IPS DF 6.9 (cell line): Measurements from ENCODE around the gene VIPR2.

Experiments used
- DNase-seq: peaks from one replicate; pipeline ENCODE4 v3.0.0-alpha.2; 2013; ENCODE audit warnings: low read depth, low spot score
- H3K27ac ChIP-seq: one replicate; pipeline ENCODE4 v1.5.1; 2013; ENCODE audit warnings: low read length, control low read depth
- H3K27me3 ChIP-seq: 2 replicates; pipeline ENCODE4 v1.6.1; 2013; ENCODE audit warnings: mild to moderate bottlenecking, low read length; ENCODE audit not compliant: control insufficient read depth, insufficient read depth
- H3K36me3 ChIP-seq: 2 replicates; pipeline ENCODE4 v1.6.1; 2013; ENCODE audit warnings: low read length; ENCODE audit not compliant: control insufficient read depth, insufficient read depth
- H3K4me1 ChIP-seq: 2 replicates; pipeline ENCODE4 v1.6.1; 2013; ENCODE audit warnings: low read length; ENCODE audit not compliant: control insufficient read depth, insufficient read depth
- H3K4me3 ChIP-seq: 2 replicates; pipeline ENCODE4 v1.5.1; 2013; ENCODE audit warnings: mild to moderate bottlenecking, low read length
- H3K9me3 ChIP-seq: 2 replicates; pipeline ENCODE4 v1.6.1; 2013; ENCODE audit warnings: low read length, inconsistent platforms; ENCODE audit not compliant: control insufficient read depth, insufficient read depth
- WGBS: extraction: QIAGEN DNeasy Blood & Tissue Kit; methylation state at CpG from one replicate; pipeline ENCODE4 v1.1.7; 2013; ENCODE audit warnings: mixed read lengths, missing lambda C conversion rate; ENCODE audit not compliant: insufficient read length, insufficient coverage; 5-methylcytosine and 5-hydroxymethylcytosine counted together

The VIPR2 gene

GRCh38 chr7:159039716-159040115 lies 105.0 kb downstream of the VIPR2 start:
- H3K27ac ChIP-seq = no peak overlapping the region
- no peak overlapping the region for H3K4me3 ChIP-seq
- no peak for DNase-seq
- no peaks in the 10 kb centered on the region for H3K36me3 ChIP-seq
- no peaks in the 10 kb centered on the region for H3K9me3 ChIP-seq
- no peaks in the 10 kb centered on the region for H3K27me3 ChIP-seq
- peaks cover 3% of the 10 kb centered on the region; the same call in 1 of the 2 replicates for H3K4me1 ChIP-seq
- WGBS = no CpG with 5 or more reads among the region's 14 CpGs

- Histone ChIP-seq H3K27ac (no peak overlapping the region), H3K27me3 (no peaks in the 10 kb centered on the region)
- WGBS = no CpG with 5 or more reads among the region's 10 CpGs
Measured at GRCh38 chr7:159038066-159038465, 106.6 kb downstream of the VIPR2 start.

DNA sequence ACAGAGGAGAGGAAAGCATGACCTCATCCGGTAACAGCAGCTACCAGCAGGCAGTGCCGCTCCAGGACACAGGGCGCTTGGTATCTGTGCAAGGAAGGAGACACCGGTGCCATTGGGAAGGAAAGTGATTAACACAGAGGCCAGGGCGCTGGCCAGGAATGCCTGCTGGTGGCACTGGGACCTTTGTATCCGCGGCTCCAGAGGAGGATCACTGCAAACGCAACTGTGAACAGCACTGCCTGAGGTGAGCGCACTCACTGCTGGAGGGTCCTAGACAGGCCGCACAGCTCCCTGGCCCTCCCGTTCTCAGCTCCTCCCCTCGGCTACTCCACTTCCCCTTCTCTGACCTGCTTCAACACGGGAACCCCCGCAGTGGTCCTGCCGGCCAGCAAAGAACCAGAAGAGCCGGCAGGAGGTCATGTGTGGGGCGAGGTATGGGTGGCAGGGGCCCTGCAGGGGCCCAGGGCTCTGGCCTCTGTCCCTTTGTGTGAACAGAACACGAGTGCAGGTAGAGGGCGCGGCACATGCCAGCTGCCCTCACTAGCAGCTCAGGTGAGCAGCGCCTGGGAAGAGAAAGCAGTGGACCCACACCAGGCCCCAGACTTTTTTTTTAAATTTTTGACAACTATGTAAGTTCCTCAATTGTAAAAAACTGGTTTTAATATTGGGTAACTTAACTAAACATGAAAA lies 107.6 kb downstream of the VIPR2 start:
- no CpG with 5 or more reads among the region's 21 CpGs for WGBS

More at GRCh38 chr7:159038066-159038465, 106.6 kb downstream of the VIPR2 start:
- Histone ChIP-seq H3K4me1 (peaks cover 3% of the 10 kb centered on the region; the same call in 1 of the 2 replicates), H3K36me3 (no peaks in the 10 kb centered on the region), H3K4me3 (no peak overlapping the region), H3K9me3 (no peaks in the 10 kb centered on the region)
- DNase-seq = no peak

GRCh38 chr7:159035571-159036073 lies 109.0 kb downstream of the VIPR2 start:
- H3K4me1 ChIP-seq = peaks cover 6% of the 10 kb centered on the region; the same call in 1 of the 2 replicates
- no peak overlapping the region for H3K27ac ChIP-seq
- no peaks in the 10 kb centered on the region for H3K36me3 ChIP-seq
- no peaks in the 10 kb centered on the region for H3K9me3 ChIP-seq
- no peak for DNase-seq
- no peak overlapping the region for H3K4me3 ChIP-seq
- WGBS = no CpG with 5 or more reads among the region's 21 CpGs
- no peaks in the 10 kb centered on the region for H3K27me3 ChIP-seq

More for the DNA sequence above, 107.6 kb downstream of the VIPR2 start:
- H3K4me1 ChIP-seq = peaks cover 3% of the 10 kb centered on the region; the same call in 1 of the 2 replicates
- H3K36me3 ChIP-seq = no peaks in the 10 kb centered on the region
- H3K27ac ChIP-seq = no peak overlapping the region
- no peak for DNase-seq
- H3K4me3 ChIP-seq = no peak overlapping the region
- H3K9me3 ChIP-seq = no peaks in the 10 kb centered on the region
- H3K27me3 ChIP-seq = no peaks in the 10 kb centered on the region

GRCh38 chr7:159034988-159035387 lies 109.7 kb downstream of the VIPR2 start:
- no peak overlapping the region for H3K4me3 ChIP-seq
- no peaks in the 10 kb centered on the region for H3K27me3 ChIP-seq
- DNase-seq = no peak
- peaks cover 6% of the 10 kb centered on the region; the same call in 1 of the 2 replicates for H3K4me1 ChIP-seq
- WGBS = no CpG with 5 or more reads among the region's 9 CpGs
- no peaks in the 10 kb centered on the region for H3K9me3 ChIP-seq
- H3K27ac ChIP-seq = no peak overlapping the region
- no peaks in the 10 kb centered on the region for H3K36me3 ChIP-seq

DNA sequence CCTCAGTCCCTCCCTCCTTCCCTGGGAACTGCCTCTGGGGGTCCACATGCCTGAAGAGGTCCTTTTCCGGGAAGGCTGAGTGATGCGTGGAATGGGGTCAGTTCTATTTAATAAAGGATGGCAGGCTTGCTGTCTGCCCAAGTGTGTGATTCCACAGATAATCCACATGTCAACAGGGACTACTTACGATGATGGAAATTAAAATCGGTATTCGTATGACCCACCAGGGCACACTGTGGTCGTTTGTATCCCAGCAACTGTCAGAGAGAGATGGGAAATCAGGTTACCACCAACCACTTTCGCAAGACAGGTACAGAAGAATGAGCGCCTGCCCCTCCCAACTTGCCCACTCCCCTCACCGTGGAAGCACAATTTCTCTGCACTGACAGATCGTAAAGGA lies 110.3 kb downstream of the VIPR2 start:
- H3K4me3 ChIP-seq = no peak overlapping the region

GRCh38 chr7:159033956-159034355 lies 110.7 kb downstream of the VIPR2 start:
- Histone ChIP-seq H3K36me3 (no peaks in the 10 kb centered on the region), H3K4me3 (no peak overlapping the region), H3K9me3 (no peaks in the 10 kb centered on the region), H3K27ac (no peak overlapping the region), H3K4me1 (peaks cover 6% of the 10 kb centered on the region; the same call in 1 of the 2 replicates), H3K27me3 (no peaks in the 10 kb centered on the region)
- WGBS = no CpG with 5 or more reads among the region's 16 CpGs
- DNase-seq = no peak

More for the DNA sequence above, 110.3 kb downstream of the VIPR2 start:
- Histone ChIP-seq H3K27me3 (no peaks in the 10 kb centered on the region), H3K4me1 (peaks cover 6% of the 10 kb centered on the region; the same call in 1 of the 2 replicates), H3K9me3 (no peaks in the 10 kb centered on the region), H3K27ac (no peak overlapping the region), H3K36me3 (no peaks in the 10 kb centered on the region)
- no peak for DNase-seq
- WGBS = no CpG with 5 or more reads among the region's 10 CpGs

DNA sequence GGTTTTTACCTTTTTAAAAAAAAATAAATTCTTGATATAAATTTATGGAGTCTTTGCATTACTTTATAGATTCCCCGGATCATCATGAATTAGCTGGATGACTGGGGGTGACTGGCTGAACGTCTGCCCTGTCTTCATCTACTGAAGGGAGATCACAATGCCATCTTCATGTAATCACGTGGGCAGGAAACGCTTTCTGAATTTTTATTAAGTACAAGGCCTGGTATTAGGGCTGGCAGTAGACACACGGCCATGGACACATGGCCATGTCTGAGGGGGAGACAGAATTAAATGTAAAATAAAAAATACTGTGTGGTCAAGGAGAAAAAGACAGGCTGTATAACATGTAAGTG lies 111.2 kb downstream of the VIPR2 start:
- Histone ChIP-seq H3K27me3 (no peaks in the 10 kb centered on the region), H3K4me3 (no peak overlapping the region), H3K9me3 (no peaks in the 10 kb centered on the region), H3K27ac (no peak overlapping the region), H3K4me1 (peaks cover 6% of the 10 kb centered on the region; the same call in 1 of the 2 replicates), H3K36me3 (no peaks in the 10 kb centered on the region)
- no CpG with 5 or more reads among the region's 5 CpGs for WGBS
- DNase-seq = no peak

DNA sequence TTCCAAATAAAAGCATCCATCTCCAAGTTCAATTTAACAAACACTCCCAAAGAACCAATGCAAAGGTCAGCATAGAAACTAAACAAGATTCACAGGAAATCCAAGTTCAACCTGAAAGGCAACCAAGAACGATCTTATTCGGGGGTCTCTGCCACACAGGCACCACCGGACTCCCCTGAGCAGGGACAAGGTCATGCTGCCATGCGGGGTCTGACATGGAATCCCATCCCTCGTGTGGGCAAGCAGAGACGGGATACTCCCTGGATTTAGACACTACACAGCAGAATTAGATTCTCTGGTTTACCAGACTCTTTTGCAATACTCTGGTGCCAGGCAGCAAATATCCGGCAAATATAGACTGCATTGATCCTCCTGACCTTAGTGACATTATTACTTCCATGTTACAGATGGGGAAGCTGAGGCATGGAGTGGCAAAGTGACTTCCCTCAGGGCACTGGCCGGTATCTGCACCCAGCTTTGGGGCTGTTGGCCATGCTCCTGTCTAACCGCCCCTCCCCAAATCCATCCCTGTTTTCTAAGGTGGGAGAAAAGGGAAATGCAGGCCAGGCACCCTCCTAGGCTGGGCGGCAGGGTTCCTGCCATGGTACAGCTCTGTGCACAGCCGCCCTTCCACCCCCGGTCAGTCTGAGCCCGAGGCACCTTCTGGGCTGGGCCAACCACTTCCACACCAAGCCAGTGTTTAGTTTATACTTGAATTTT lies 111.8 kb downstream of the VIPR2 start:
- Histone ChIP-seq H3K9me3 (no peaks in the 10 kb centered on the region), H3K27ac (no peak overlapping the region), H3K27me3 (no peaks in the 10 kb centered on the region), H3K36me3 (no peaks in the 10 kb centered on the region), H3K4me3 (no peak overlapping the region), H3K4me1 (peaks cover 6% of the 10 kb centered on the region; the same call in 1 of the 2 replicates)
- no CpG with 5 or more reads among the region's 13 CpGs for WGBS
- DNase-seq = no peak

DNA sequence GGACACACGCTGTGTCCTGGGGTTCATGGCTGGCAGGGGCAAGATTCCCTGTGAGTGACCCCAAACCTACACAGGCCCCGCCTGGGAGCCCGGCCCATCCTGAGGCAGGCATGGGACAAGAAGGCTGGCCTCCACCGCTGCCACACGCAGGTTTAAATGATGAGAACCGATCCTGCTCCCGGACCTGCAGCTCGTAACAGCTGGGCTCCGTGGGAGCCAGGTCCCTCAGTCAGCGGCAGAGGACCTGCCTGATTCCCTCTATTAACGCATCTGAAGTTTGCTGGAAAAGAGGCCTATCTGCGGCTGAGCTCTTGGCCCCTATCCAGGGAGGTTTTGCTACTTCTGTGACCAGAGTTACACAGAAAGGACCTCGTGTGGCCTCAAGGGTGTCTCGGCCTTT lies 112.3 kb downstream of the VIPR2 start:
- Histone ChIP-seq H3K27me3 (no peaks in the 10 kb centered on the region), H3K9me3 (no peaks in the 10 kb centered on the region), H3K4me1 (peaks cover 6% of the 10 kb centered on the region; the same call in 1 of the 2 replicates), H3K27ac (no peak overlapping the region), H3K36me3 (no peaks in the 10 kb centered on the region), H3K4me3 (no peak overlapping the region)
- no peak for DNase-seq
- WGBS = no CpG with 5 or more reads among the region's 14 CpGs
